Measurements from ENCODE around the gene CD59.
"Not testable (repeated sequence)": the region's sequence is repeated elsewhere in the genome, so short reads cannot be mapped to it uniquely, and the experiment has no call there.

CD59 gene

GRCh38 chr11:33742249-33742851 is 6.1 kb upstream of the CD59 start:
- no peak for DNase-seq

DNA sequence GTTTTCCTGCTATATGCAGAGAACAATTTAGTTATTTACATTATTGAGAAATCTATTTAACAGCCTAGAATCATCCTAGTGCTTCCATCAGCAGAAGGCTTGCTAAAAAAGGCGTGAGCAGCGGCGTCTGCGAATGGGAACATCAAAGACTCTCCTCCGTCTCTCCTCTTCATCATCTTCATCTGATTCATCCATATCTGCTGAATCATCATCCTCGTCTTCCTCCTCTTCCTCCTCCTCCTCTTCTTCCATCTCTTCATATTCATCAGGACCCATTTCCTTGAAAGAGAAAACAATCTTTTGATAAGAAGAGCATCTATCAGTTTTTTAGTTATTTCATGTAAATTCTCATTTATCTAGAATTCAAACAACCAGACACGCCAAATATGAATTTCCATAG is 5.6 kb upstream of the CD59 start:
- no peak for DNase-seq

GRCh38 chr11:33737362-33737821 is 1.2 kb upstream of the CD59 start:
- DNase-seq: no peak

- peak; percentile 26 for DNase-seq
These were observed 714 bp downstream of the CD59 start for GRCh38 chr11:33735271-33736147.

DNA sequence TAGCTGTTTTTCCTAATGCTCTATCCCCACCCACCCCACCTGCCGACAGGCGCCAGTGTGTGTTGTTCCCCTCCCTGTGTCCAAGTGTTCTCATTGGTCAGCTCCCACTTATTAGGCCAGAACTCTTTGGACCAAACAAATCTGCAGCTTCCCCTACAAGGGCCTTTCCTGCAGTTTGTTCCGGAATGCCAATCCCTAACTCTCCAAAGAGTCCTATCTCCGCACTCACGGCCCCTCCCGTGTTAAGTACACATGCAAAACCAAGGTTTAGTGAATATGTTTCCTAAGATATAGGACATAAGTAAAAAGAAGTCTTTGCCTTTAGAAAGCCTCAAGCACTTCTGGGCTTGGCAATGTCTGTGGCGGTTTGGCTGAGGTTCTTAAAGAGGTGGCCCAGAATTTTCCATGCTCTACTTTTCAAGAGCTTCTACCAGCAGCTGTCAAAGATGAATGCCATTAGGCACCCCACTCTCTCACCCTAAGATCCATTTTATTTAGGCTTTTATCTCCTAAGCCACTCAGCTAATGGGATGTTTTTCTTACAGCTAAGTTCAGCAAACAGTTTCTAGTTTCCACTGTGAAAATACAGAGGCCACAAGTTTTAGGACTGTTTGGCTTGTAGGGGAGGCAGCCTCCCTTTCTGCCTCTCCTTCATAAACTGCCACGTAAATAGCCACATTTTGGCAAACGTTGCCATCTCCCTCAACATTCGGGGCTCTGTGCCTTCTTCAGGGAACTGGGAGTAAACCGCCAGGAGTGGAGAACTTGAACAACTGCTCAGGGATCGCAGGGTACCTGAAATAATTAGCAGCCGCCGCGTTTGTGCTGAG is 1.6 kb downstream of the CD59 start:
- DNase-seq: no peak

- DNase-seq: no peak
These were observed 2.2 kb downstream of the CD59 start for GRCh38 chr11:33733980-33734379.

DNA sequence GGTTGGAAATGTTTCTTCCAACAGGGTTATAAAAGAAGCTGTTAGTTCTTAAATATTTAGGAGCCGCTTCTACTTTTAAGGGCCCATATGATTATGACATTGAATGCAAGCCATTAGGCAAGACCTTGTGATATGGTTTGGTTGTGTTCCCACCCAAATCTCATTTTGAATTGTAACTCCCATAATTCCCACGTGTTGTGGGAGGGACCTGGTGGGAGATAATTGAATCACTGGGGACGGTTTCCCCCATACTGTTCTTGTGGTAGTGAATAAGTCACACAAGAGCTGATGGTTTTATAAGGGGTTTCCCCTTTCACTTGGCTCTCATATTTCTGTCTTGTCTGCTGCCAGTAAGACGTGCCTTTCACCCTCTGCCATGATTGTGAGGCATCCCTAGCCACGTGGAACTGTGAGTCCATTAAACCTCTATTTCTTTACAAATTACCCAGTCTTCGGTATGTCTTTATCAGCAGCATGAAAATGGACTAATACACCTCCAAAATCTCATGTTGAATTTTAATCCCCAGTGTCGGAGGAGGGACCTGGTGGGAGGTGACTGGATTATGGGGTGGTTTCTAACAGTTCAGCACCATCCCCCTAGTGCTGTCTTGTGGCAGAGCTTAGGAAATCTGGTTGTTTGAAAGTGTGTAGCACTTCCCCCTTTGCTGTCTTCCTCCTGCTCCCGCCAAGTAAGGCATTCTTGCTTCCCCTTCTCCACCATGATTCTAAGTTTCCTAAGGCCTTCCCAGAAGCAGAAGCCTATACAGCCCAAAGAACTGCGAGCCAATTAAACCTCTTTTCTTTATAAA is 4.3 kb downstream of the CD59 start:
- no peak for DNase-seq

DNA sequence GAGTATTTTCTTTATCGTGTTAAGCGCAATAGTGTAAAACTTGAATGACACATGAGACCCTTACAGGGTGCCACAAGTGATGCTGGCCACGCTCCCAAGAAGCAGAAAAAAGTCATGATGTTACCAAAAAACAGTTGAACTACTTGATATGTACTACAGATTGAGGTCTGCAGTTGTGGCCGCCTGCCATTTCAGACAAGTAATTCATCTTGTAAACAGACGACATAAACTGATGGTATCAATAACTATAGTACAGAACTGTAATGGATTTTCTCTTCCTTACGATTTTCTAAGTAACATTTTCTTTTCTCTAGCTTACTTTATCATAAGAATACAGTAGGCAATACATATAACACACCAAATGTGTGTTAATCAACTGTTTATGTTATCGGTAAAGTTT is 5.5 kb downstream of the CD59 start:
- no peak for DNase-seq

- not testable (repeated sequence) for DNase-seq
These were observed 7.1 kb downstream of the CD59 start for GRCh38 chr11:33729072-33729664.

DNA sequence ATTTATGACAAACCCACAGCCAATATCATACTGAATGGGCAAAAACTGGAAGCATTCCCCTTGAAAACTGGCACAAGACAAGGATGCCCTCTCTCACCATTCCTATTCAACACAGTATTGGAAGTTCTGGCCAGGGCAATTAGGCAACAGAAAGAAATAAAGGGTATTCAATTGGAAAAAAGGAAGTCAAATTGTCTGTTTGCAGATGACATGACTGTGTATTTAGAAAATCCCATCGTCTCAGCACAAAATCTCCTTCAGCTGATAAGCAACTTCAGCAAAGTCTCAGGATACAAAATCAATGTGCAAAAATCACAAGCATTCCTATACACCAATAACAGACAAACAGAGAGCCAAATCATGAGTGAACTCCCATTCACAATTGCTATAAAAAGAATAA is 8.7 kb downstream of the CD59 start:
- not testable (repeated sequence) for DNase-seq

DNA sequence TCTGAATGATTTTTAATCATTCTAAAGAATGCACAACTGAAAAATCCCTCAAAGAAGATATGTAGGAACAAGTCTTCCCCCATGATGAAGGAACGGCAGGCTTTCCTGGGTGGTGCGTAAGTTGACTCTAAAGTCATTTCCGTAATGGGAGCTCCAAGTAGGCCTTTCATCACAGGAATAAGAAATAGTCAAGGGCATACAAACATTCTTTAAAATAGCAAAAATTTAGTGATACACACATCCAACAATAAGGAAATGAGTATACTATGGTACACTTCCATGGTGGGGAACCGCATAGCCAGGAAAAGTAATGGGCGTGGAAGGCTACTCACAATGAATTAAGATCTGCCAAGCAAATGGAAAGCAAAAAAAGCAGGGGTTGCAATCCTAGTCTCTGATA is 10.7 kb downstream of the CD59 start:
- no peak for DNase-seq

DNA sequence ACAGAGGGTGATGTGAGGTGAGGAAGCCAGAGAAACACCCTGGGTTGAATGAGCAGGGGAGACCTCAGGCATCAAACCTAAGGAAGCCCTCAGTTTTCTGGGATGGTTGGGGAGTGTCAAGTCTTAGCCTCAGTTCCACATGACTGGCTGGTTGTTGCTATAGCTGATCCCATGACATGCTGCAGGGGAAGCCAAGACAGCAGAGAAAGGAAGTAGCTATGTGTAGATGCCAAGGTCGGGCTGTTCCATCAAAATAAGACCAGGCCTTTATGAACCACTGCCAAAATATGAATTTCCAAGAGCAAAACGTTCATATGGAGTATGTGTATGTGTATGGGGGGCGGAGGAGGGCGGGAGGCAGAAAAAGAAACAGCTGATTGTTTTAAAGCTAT is 11.6 kb downstream of the CD59 start:
- DNase-seq: no peak

DNA sequence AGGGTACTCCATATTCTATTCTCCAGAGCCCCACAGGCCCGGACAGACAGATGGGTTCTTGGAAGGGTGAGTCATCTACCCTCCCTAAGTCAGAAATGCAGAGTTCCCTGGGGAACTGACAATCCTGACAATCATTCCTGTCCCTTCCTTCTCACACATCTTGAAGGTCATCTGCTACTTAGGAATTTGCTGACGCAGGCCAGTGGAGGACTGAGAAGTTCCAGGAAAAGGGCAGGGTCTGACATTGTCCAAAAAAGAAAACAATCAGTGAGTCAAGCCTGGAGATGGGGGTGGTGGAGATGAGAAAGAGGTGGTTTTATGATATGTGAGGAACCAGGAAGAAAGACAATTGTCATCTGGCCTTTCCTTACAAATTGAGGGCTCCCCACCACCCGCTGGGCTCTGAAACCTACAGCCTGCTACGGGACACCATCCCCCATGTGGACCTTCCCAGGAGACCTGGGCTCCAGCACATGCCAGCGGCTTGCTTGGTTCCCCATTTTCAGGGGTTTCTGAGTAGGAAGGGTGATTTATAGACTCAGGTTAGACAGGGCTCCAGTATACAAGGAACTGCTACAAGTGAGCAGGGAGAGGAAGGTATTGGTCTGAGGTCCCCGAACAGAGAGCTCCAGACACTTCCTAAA is 12.9 kb downstream of the CD59 start:
- DNase-seq: no peak

GRCh38 chr11:33722590-33723234 is 13.5 kb downstream of the CD59 start:
- no peak for DNase-seq

GRCh38 chr11:33721984-33722383 is 14.2 kb downstream of the CD59 start:
- no peak for DNase-seq

DNA sequence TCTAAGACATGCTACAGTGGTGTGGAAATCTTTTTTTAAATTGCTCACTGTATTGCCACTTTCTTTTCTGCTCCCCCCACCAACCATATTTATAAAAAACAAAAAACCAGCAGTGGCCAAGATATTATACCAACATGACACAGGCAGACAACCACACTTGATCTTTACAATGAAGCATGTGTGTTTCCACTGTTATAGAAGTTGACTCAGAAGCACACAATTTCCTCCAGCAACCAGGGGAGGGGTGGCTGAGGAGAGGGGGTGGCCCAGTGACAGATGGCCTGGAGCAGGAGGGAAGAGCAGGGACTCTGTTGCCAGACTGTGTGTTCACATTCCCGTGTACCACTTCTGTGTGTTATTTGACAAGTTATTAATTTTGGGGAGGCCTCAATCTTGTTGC is 14.8 kb downstream of the CD59 start:
- DNase-seq: no peak

DNA sequence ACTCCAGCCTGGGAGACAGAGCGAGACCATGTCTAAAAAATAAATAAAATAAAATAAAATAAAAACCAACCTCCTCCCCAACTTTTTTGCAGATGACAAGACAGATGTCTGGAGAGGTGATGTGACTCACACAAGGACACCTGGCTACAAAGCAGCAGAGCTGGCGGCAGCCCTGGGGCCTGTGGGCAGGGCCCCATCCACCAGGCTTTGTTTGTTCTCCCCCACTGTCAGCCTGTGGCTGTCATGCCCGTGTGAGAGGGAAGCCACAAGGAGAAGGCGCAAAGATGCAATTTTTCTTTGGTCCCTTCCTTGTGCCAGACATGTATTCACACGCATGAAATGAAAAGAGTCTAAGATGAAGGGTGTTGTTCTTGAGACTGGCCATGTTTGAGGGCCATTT is 16.6 kb downstream of the CD59 start:
- no peak for DNase-seq

DNA sequence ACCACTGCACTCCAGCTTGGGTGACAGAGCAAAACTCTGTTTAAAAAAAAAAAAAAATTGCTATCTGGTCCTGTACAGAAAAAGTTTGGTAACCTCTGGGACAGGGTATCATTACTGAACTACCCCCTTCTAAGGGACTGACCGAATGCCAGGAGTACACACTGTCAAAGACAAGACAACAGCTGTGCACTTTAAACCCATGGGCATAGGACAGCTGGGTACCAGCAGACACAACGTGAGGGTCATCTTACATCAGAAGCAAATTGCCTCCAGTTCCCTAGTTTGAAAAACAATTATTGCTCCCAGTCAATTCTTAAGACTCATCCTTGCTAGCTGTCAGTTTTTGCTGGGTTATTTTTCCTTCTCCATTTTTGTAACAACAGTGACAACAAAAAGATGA is 17.8 kb downstream of the CD59 start:
- no peak for DNase-seq

DNA sequence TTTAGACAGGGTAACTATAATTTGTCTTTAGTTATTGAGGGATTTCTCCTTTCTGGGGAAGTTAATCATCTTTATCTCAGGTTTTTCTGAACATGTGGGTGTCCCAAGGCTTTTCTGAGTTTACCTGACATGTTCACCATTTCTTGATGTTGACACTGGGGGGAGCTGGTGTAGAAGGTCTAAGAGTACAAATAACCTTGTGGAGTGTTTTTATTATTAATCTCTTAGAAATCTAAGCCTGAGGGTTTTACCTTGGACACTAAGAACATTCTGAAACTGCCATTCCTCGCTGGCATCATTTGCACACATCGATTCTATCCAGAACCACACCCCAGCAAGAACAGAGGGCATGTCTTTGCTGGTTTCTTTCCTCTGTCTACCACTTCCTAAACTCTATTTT is 20.0 kb downstream of the CD59 start:
- no peak for DNase-seq

- DNase-seq: no peak
These were observed 22.3 kb downstream of the CD59 start for GRCh38 chr11:33713856-33714398.

All from T-helper 9 cell (primary cell).